IMR-90 (cell line): Measurements from ENCODE around the gene CYB5A. TPM values are rescaled to one million over a fixed set of nuclear protein-coding genes. Genes with fewer than 3 reads are reported as not detected.

Experiments
- ATAC-seq: fragments of 200-7000 bp; cut with Tn5 transposase; 2 replicates; pipeline ENCODE4 v1.9.1; 2020; ENCODE audit warnings: low read depth, mild to moderate bottlenecking, moderate library complexity
- BruUV-seq: library from RNA; stranded (reverse); fragments of 400-500 nt; replicated peaks from 2 replicates; lab custom pipeline; 2021; lab: Mats Ljungman, UMichigan
- CTCF ChIA-PET: fragments of 300-600 bp; formaldehyde crosslinking; extraction: SDS; loops from one replicate; lab custom pipeline; 2021; ENCODE audit warnings: antibody characterized with exemption; lab: Yijun Ruan, JAX
- POLR2A ChIA-PET: fragments of 300-600 bp; sonication (Branson Sonifier 250); formaldehyde crosslinking; loops from one replicate; lab custom pipeline; 2022; ENCODE audit warnings: antibody characterized with exemption; ENCODE audit not compliant: unreplicated experiment; lab: Charles Lee
- DNase-seq: peaks from one replicate; pipeline ENCODE4 v3.0.0; 2013
- H2AFZ ChIP-seq: replicated peaks from 2 replicates; pipeline ENCODE3; 2013; ENCODE audit warnings: low read length, mild to moderate bottlenecking; ENCODE audit not compliant: poor library complexity
- H2AK5ac ChIP-seq: 2 replicates; pipeline ENCODE4 v1.6.1; 2013; ENCODE audit warnings: low read depth, low read length, inconsistent platforms
- H2AK9ac ChIP-seq: replicated peaks from 2 replicates; pipeline ENCODE3; 2013; ENCODE audit warnings: mild to moderate bottlenecking, low read depth, low read length, moderate library complexity; ENCODE audit not compliant: poor library complexity
- H2BK120ac ChIP-seq: 2 replicates; pipeline ENCODE4 v1.6.1; 2013; ENCODE audit warnings: low read depth, low read length, inconsistent platforms
- H2BK15ac ChIP-seq: 3 replicates; pipeline ENCODE4 v1.6.1; 2013; ENCODE audit warnings: low read depth, low read length, inconsistent platforms
- H2BK20ac ChIP-seq: 2 replicates; pipeline ENCODE4 v1.6.1; 2013; ENCODE audit warnings: low read depth, mild to moderate bottlenecking, inconsistent platforms, low read length, moderate library complexity
- H2BK5ac ChIP-seq: 2 replicates; pipeline ENCODE4 v1.6.1; 2013; ENCODE audit warnings: mild to moderate bottlenecking, low read depth, low read length, inconsistent platforms; ENCODE audit not compliant: poor library complexity, severe bottlenecking
- H3K14ac ChIP-seq: replicated peaks from 2 replicates; pipeline ENCODE4 v1.6.1; 2013; ENCODE audit warnings: low read depth, low read length, inconsistent platforms
- H3K18ac ChIP-seq: 2 replicates; pipeline ENCODE4 v1.6.1; 2013; ENCODE audit warnings: low read depth, low read length, control low read depth
- H3K23ac ChIP-seq: 2 replicates; pipeline ENCODE4 v1.6.1; 2013; ENCODE audit warnings: low read depth, low read length, inconsistent platforms
- H3K27ac ChIP-seq: 2 replicates; pipeline ENCODE4 v1.5.1; 2013; ENCODE audit warnings: mild to moderate bottlenecking, control low read depth, low read length; ENCODE audit not compliant: insufficient read depth
- H3K27me3 ChIP-seq: 2 replicates; pipeline ENCODE4 v1.6.1; 2013; ENCODE audit warnings: low read length; ENCODE audit not compliant: control insufficient read depth, insufficient read depth
- H3K36me3 ChIP-seq: 2 replicates; pipeline ENCODE4 v1.6.1; 2013; ENCODE audit warnings: low read length, mixed read lengths; ENCODE audit not compliant: control insufficient read depth, insufficient read depth
- H3K4ac ChIP-seq: 2 replicates; pipeline ENCODE4 v1.6.1; 2013; ENCODE audit warnings: low read depth, low read length, inconsistent platforms
- H3K4me1 ChIP-seq: 2 replicates; pipeline ENCODE4 v1.6.1; 2013; ENCODE audit warnings: low read length, mixed read lengths; ENCODE audit not compliant: control insufficient read depth, insufficient read depth
- H3K4me2 ChIP-seq: 2 replicates; pipeline ENCODE4 v1.6.1; 2013; ENCODE audit warnings: low read depth, mild to moderate bottlenecking, control low read depth, low read length, moderate library complexity
- H3K4me3 ChIP-seq: 2 replicates; pipeline ENCODE4 v1.5.1; 2013; ENCODE audit warnings: low read depth, mild to moderate bottlenecking, control low read depth, low read length, moderate library complexity; ENCODE audit not compliant: insufficient read depth
- H3K56ac ChIP-seq: 2 replicates; pipeline ENCODE4 v1.6.1; 2013; ENCODE audit warnings: low read length, inconsistent platforms; ENCODE audit not compliant: insufficient read depth; ENCODE audit errors: extremely low read depth
- H3K79me1 ChIP-seq, 2 experiments: 2 replicates each; pipeline ENCODE4 v1.6.1; 2013; ENCODE audit warnings: low read length in 2 of 2, inconsistent platforms in 1 of 2, low read depth in 1 of 2
- H3K9ac ChIP-seq: 2 replicates; pipeline ENCODE4 v1.6.1; 2013; ENCODE audit warnings: low read depth, low read length, control low read depth
- H3K9me1 ChIP-seq: 2 replicates; pipeline ENCODE4 v1.6.1; 2013; ENCODE audit warnings: low read length, inconsistent platforms; ENCODE audit not compliant: insufficient read depth
- H3K9me3 ChIP-seq: 2 replicates; pipeline ENCODE4 v1.6.1; 2013; ENCODE audit warnings: low read length; ENCODE audit not compliant: control insufficient read depth, insufficient read depth
- H4K20me1 ChIP-seq: 2 replicates; pipeline ENCODE4 v1.6.1; 2013; ENCODE audit warnings: low read length, inconsistent platforms; ENCODE audit not compliant: insufficient read depth
- H4K5ac ChIP-seq: 2 replicates; pipeline ENCODE4 v1.6.1; 2013; ENCODE audit warnings: mild to moderate bottlenecking, low read depth, low read length, control low read depth
- H4K8ac ChIP-seq, 2 experiments: 2 replicates each; pipeline ENCODE4 v1.6.1; 2013; ENCODE audit warnings: low read depth in 2 of 2, low read length in 2 of 2, control low read depth in 1 of 2, inconsistent platforms in 1 of 2
- H4K91ac ChIP-seq: 2 replicates; pipeline ENCODE4 v1.6.1; 2013; ENCODE audit warnings: low read depth, low read length, inconsistent platforms; ENCODE audit not compliant: insufficient read depth
- BHLHE40 ChIP-seq: fragments of 150-350 bp; IDR thresholded peaks from 2 replicates; pipeline ENCODE4 v1.6.1; 2016; ENCODE audit warnings: mild to moderate bottlenecking, low read depth, low read length
- CEBPB ChIP-seq: IDR thresholded peaks from 2 replicates; pipeline ENCODE4 v1.6.1; 2012; ENCODE audit warnings: low read depth, low read length, improper control_type of control experiment
- CHD1 ChIP-seq: IDR thresholded peaks from 2 replicates; pipeline ENCODE4 v1.6.1; 2012; ENCODE audit warnings: low read depth, low read length, improper control_type of control experiment
- CTCF ChIP-seq: conservative IDR thresholded peaks from 2 replicates; pipeline ENCODE4 v1.5.1; 2012; ENCODE audit warnings: mild to moderate bottlenecking, low read depth, low read length, improper control_type of control experiment
- ELK1 ChIP-seq: fragments of 150-350 bp; IDR thresholded peaks from 2 replicates; pipeline ENCODE4 v1.6.1; 2016; ENCODE audit warnings: low read depth, mild to moderate bottlenecking, low read length, moderate library complexity, borderline replicate concordance
- FOS ChIP-seq: fragments of 150-350 bp; IDR thresholded peaks from 2 replicates; pipeline ENCODE4 v1.6.1; 2016; ENCODE audit warnings: low read depth, low read length
- MAZ ChIP-seq: IDR thresholded peaks from 2 replicates; pipeline ENCODE4 v1.6.1; 2012; ENCODE audit warnings: low read depth, mild to moderate bottlenecking, low read length, improper control_type of control experiment, moderate library complexity, borderline replicate concordance
- MXI1 ChIP-seq: IDR thresholded peaks from 2 replicates; pipeline ENCODE4 v1.6.1; 2012; ENCODE audit warnings: low read depth, mild to moderate bottlenecking, low read length, moderate library complexity, borderline replicate concordance
- NFE2L2 ChIP-seq: fragments of 150-350 bp; IDR thresholded peaks from 2 replicates; pipeline ENCODE4 v1.6.1; 2016; ENCODE audit warnings: low read depth, mild to moderate bottlenecking, low read length
- POLR2A ChIP-seq: IDR thresholded peaks from 2 replicates; pipeline ENCODE4 v1.6.1; 2012; ENCODE audit warnings: mild to moderate bottlenecking, low read depth, low read length
- RAD21 ChIP-seq: IDR thresholded peaks from 2 replicates; pipeline ENCODE4 v1.6.1; 2012; ENCODE audit warnings: low read length, improper control_type of control experiment
- RCOR1 ChIP-seq: IDR thresholded peaks from 2 replicates; pipeline ENCODE4 v1.6.1; 2012; ENCODE audit warnings: mild to moderate bottlenecking, low read length, improper control_type of control experiment; ENCODE audit not compliant: insufficient replicate concordance
- RFX5 ChIP-seq: IDR thresholded peaks from 2 replicates; pipeline ENCODE4 v1.8.0; 2012; ENCODE audit warnings: low read depth, mild to moderate bottlenecking, low read length, moderate library complexity
- SMC3 ChIP-seq: fragments of 150-350 bp; IDR thresholded peaks from 2 replicates; pipeline ENCODE4 v1.6.1; 2016; ENCODE audit warnings: low read depth, mild to moderate bottlenecking, antibody characterized with exemption, low read length, moderate library complexity
- USF2 ChIP-seq: fragments of 150-350 bp; IDR thresholded peaks from 2 replicates; pipeline ENCODE4 v1.6.1; 2017; ENCODE audit warnings: mild to moderate bottlenecking, antibody characterized with exemption, low read length, low read depth
- WGBS, 2 experiments: methylation state at CpG; one replicate each; pipeline versions ENCODE4 v1.1.5 to v1.1.7; 2013; ENCODE audit warnings: missing lambda C conversion rate in 2 of 2; ENCODE audit not compliant: insufficient read length in 1 of 2; ENCODE audit errors: extremely low coverage in 2 of 2; 5-methylcytosine and 5-hydroxymethylcytosine counted together
- dilution Hi-C: fragments of 300-500 bp; cut with HindIII; formaldehyde crosslinking; loops from one replicate; pipeline ENCODE4 v1.14.3; 2018; ENCODE audit warnings: low sequenced_read_pairs; ENCODE audit not compliant: unreplicated experiment
- in situ Hi-C: fragments of 300-500 bp; cut with MboI; formaldehyde crosslinking; loops from 3 replicates; pipeline ENCODE4 v1.14.3; 2019; ENCODE audit warnings: low sequenced_read_pairs, inconsistent platforms, mixed read lengths
- intact Hi-C: fragments of 100-400 bp; cut with micrococcal nuclease; formaldehyde crosslinking; loops from 2 replicates; pipeline ENCODE4 v1.10.0; 2022
- polyA plus RNA-seq, 3 experiments: library from polyadenylated mRNA; depleted of rRNA; stranded (reverse); fragments of >200 nt; gene quantifications; 2 replicates each; pipeline ENCODE4 v1.2.3, GENCODE V29; 2012; ENCODE audit warnings: low replicate concordance in 1 of 3
- total RNA-seq: library from RNA; depleted of rRNA; stranded (reverse); fragments of >200 nt; gene quantifications from 2 replicates; pipeline ENCODE4 v1.2.3, GENCODE V29; 2012

Gene CYB5A
- total and polyA plus RNA-seq, 2 of the 4 experiments (the other 2 are of a cell fraction): 13.4 to 47.9 TPM

GRCh38 chr18:74216661-74217110, 75.1 kb downstream of the CYB5A start:
- Histone ChIP-seq H3K9me3 (no peaks in the 10 kb centered on the region), H2BK5ac (no peak overlapping the region), H3K9me1 (no peaks in the 10 kb centered on the region), H3K36me3 (no peaks in the 10 kb centered on the region), H3K14ac (no peak overlapping the region), H2BK20ac (no peak overlapping the region), H3K23ac (no peak overlapping the region), H4K91ac (no peak overlapping the region), H3K9ac (no peak overlapping the region), H3K4me1 (no peaks in the 10 kb centered on the region), H3K56ac (no peak overlapping the region), H3K18ac (no peak overlapping the region), H2AK5ac (no peak overlapping the region), H2AFZ (no peak overlapping the region), H3K4me2 (no peak overlapping the region), H3K27ac (no peak overlapping the region), H3K27me3 (peaks cover 15% of the 10 kb centered on the region), H4K20me1 (no peaks in the 10 kb centered on the region), H4K8ac (no peak overlapping the region), H2BK120ac (no peak overlapping the region), H3K79me1 (no peaks in the 10 kb centered on the region), H3K4me3 (no peak overlapping the region), H2AK9ac (no peak overlapping the region), H4K5ac (no peak overlapping the region), H3K4ac (no peak overlapping the region), H2BK15ac (no peak overlapping the region)
- TF ChIP-seq RFX5 (no peak), SMC3 (no peak), CTCF (no peak), RAD21 (no peak), MAZ (no peak), NFE2L2 (no peak), USF2 (no peak), RCOR1 (no peak), FOS (no peak), CEBPB (no peak), BHLHE40 (no peak), MXI1 (no peak), POLR2A (no peak), CHD1 (no peak), ELK1 (no peak)
- intact Hi-C loops (no loop called here), dilution Hi-C loops (no loop called here), in situ Hi-C loops (loop anchor here (25.0 kb wide), 1 partner anchor 346 kb away; no protein-coding TSS in a partner anchor)
- no CpG with 5 or more reads among the region's 3 CpGs for WGBS, 2 experiments
- ChIA-PET POLR2A (no interaction called here), CTCF (no interaction called here)
- DNase-seq (no peak), ATAC-seq (no peak)
- BruUV-seq: no TSS peak
